SKM-1 treated with dmso at 0.1 percent for 144 hours (cell line): Measurements from ENCODE around the gene IRS4.

ENCODE experiments used
- DNase-seq: peaks from one replicate; lab custom pipeline; 2025; ENCODE audit not compliant: unreplicated experiment; lab: John Stamatoyannopoulos, UW

Gene IRS4

DNA sequence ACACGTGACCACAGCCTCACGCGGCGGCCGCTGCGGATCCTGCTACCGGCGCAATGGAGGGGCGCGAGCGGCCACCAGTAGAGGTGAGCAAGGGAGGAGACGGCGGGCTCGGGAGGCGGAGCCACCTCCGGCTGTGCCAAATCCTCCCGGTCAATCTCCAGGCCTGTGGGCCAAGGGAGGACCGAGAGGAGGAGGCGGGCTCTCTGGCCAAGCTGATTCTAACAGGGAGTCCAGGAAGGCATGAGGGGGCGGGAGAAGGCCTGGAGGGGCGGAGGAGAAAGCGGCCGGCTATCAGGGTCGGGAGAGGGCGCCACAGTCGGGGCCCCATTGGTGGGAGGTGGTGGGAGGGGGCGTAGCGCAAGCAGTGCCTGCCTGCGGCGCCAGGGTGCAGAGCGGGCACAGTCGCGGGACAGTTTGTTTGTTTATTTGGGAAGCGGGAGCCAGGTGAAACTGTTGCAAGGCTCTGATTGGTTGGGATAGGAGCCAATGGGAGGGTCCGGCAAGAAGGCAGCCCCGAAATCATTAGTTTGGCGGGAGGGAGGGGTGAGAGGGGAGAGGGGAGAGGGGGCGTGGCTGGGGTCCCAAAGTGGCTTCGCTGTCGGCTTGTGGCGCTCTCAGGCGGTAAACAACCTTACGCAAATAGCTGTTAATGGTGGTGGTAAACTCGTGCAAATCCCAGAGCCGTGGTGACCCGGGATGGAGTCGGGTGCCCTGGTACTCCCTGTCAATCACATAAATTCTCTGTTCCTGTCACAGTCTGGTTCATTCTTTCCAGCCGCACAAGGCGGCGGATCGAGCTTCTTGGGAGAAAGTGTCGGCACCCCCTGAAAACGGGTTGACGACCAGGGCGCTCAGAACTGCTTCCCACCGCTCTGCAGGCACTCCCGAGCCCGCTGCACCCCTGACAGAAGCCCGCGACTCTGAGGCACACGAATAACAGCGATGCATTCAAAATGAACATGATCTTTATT lies at the start of gene IRS4:
IRS4 (minus strand) TSS at position 55 of the 971 bp plus-strand sequence.
- no peak for DNase-seq

DNA sequence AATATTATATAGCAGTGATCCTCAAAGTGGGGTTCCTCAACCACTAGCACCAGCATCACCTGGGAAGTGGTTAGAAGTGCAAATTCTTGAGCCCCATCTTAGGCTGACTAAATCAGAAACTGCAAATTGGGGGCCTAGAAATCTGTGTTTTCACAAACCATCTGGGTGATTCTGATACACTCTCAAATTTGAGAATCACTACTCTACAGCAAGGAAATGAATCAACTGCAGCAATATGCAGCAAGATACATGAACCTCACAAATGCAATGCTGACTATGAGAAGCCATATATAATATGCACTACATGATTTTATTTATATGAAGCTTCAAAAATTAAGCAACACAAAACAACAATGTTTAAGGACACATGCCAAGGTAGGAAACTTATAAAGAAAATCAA lies 36.2 kb upstream of the IRS4 start:
- DNase-seq: no peak

DNA sequence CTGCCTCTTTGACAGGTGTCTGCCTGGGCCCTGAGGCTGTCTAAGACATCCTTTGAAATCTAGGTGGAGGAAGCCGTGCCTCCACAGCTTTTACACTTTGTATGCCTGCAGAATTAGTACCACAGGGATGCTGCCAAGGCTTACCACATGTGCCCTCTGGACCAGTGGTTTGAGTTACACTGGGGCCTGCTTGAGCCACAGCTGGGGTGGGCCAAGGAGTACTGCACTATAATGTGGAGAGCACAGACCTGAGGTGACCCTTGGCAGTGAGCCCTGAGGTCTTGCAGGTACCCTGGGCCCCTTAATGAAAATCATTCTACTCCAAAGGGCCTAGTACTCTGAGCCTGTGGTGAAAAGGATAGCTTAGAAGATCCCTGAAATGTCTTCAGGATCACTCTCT lies 27.2 kb upstream of the IRS4 start:
- DNase-seq: no peak

DNA sequence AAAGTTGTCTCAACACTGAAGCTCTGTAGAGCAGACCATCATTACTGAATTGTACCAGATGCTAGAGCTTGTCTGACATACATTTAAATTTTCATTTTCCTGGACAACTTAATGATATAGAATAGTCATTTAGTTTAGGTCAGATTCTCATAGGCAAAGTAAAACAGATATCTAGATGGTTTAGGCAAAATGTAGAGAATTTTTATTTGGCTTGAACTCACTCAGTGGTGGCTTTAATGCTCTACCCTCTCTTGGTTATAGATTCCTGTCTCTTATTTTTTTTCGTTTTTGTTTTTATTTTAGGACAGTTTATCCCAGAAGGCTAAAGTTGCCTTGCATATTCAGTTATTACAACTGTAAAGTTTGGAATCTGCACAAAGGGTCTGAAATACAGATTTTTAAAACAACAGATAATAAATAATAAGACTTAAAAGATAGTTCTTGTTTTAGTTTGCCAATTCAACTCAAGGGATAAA lies 4.0 kb upstream of the IRS4 start:
- no peak for DNase-seq

DNA sequence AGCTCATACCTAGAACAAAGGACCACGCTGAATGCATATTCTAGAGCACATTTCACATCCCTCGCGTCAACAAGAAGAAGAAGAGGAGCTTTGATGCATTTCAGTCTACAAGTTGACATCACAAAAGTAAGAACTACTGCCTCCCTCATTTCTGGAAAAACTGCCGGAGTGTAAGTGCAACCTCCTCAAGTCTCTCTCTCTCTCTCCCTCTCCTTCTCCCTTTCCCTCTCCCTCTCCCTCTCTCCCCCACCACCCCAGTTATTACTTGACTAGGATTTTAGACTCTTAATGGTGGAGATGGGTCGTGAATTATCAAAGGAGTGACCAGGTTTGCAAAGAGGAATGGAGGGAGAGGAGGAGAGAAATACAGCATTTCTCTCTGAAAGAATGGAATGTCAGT lies 1.4 kb upstream of the IRS4 start:
- DNase-seq: no peak

DNA sequence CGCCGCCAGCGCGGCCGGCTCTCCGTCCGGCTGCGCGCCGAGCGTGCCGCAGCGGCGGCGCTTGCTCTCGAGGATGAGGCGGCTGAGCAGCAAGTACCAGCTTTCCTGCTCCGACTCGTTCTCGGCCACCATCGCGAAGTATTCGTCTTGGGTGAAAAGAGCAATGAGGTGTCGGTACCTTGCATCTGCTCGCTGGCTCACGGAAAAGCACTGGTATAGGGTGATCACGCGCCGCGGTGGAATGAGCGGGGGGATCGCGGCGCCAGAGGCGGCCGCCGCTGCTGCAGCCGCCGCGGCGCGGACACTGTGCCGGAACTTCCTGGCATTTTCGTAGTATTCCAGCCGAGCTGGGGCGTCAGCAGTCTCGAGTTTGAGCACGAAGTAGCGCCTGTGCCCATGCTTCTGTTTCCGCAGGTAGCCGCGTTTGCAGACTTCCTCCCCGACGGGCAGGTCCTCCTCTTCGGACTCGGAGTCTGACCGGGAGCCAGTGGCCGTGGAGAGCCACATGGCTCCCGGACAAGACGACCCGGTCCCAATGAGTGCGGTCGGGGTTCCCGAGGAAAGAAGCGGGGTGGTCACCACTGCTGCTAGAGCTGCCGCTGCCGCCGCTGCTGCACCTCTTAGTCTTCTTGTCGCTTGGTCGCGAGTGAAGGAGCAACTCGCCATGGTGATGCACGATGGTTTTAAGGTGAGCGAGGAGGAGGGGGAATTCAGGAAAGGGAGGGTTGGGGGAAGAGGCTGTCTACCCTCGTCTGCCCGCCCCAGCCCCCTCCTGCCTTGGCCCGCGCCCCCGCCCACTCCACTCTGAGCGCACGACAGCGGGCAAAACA lies 469 bp downstream of the IRS4 start:
- DNase-seq: no peak

DNA sequence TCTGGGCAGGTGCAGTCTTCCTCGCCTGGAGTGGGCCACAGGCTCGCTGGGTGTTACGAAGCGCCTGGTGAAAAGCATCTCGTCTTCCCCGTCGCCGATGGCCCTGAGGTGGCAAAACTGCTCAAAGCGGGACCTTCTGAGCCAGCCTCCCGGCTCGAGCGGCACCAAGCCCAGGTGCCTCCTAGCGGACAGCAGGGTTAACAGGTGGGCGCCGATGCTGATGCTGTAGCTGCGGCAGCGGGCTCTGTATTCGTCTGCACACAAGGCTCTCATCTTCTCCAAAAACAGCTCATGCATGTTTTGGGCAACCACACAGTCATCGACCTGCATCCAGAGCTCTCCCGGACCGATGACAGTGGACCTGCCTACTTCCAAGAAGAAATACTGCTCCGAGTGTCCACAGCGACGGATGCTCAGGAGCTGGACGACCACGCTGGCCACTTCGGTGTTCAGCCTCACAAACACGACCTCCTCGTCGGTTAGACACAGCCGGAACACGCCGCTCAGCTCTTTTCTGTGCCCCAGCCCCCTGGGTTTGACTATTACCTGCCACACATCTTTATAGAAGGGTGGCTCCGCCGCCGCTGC lies 1.2 kb downstream of the IRS4 start:
- DNase-seq: no peak

DNA sequence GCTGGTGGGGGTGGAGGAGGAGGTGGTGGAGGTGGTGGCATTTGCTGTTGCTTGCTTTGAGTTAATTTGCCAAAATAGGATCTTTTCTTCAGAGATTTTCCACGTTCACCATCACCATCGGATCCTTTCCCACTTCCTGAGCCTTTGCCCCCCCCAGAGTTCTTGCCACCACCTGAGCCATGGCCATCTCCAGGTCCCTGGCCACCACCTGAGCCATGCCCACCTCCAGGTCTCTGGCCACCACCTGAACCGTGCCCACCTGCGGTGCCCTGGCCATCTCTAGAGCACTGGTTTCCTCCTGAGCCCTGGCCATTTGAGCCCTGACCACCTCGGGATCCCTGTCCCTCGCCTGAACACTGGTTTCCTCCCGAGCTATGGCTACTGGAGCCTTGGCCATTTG lies 1.9 kb downstream of the IRS4 start:
- DNase-seq: no peak

DNA sequence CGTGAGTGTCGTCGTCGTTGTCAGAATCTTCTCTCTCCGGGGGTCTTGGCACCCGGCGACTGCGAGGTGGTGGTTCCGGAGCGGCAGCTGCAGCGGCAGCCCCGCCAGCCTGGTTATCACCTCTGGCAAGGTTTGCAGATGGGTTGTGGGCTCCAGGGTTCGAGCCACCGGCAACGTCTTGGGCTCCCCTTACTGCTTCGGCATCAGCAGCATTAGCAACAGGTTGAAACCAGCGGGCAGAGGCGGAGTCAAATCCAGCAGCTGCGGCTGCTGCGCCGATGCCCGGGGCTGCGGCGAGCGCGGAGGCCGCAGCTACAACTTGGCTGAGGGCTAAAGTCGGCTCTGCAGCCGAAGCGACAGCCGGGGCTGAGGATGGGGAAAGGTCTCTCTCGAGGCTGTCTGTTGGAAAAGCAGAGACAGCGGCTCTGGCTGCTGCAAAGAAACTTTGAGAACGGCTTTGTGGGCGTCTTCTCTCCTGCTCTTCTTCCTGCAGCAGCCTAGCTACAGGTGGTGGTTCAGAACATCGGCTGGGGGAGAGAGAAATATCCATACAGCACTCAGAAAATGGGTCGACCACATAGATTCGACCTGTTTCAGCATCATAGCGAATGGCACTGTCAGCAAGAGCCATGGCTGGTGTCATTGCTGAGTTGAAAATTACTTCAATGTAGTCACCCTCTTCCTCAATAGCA lies 3.6 kb downstream of the IRS4 start:
- no peak for DNase-seq

DNA sequence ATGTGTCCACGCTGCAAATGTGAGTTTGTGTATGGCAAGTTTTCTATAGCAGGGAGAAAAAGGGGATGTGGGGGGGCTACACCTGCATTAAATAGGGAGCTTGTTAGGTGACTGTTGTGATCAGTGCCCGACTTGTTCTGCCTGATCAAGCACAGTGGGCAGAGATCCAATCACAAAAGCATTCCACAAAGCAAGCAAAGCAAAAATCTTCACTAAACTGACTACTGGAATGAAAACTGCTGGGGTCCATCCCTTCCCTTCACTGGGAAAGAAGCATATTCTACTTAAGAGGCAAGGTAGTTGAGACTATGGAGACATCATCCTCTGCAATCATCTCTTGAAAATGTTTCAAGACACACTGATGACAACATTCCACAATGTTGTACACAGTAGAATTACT lies 5.2 kb downstream of the IRS4 start:
- DNase-seq: no peak

DNA sequence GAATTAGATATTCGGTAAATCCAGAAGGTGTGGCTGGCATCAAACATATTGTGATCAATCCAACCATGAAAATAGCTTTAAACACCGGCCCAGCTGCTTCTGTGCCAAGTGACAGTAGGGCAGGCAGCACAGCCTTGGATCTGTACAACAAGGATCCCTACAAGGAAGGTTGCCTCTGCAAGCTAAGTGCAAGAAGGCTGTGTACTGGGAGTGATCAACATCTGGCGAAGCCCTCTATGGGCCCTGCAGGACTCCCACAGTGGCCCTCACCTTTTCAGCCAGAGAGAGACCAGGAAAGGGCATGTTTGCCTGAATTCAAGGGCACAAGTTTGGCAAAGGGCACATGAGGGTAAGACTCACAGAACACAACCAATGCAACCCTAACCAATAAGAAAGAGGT lies 9.6 kb downstream of the IRS4 start:
- DNase-seq: no peak

DNA sequence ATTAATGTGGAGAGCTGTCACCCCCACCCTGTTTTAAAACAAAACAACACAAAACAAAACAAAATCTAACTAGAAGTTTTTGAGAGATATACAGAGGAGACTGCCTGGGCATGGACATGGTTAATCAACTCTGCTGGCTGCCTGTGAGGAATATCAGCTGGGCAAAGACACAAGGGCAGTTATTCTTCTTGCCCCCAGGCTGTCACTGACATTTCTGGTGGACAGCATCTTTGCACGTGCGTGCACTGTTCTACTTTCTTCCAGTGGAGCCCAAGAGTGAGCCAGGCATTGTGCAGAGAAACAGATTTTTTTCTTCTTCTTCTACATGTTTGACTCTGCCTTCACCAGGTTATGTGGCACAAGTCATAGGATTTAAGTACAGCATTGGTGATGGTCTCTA lies 13.8 kb downstream of the IRS4 start:
- DNase-seq: no peak

DNA sequence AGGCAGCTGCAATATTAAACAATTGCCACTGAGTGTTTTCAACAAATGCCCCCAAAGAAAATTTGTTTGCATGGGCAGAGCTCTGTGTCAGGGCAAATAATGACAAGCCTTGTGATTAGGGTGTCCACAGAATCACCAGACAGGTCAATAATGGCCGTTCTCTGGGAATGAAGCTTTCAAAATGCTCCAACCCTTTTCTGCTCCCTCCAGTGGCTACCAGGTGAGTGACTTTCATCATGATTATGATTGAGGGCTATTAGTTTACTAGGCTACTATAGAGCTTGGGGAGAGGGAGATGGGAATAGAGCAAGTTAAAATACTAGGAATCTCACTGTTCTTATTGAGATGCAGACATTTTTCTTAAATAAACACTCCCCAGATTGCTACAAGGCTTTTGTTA lies 23.5 kb downstream of the IRS4 start:
- DNase-seq: no peak

DNA sequence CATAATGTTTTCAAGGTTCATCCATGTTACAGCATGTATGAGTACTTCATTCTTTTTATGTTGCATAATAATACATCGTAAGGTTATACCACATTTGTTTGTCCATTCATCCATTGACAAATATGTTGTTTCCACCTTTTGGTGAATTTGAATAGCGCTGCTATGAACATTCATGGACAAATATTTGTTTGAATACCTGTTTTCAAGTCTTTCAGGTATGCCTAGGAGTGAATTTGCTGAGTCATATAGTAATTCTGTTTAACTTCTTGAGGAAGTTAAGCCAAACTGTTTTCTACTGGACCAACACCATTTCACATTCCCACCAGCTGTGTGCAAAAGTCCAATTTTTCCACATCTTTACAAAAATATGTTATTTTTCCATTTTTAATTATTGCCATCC lies 31.5 kb downstream of the IRS4 start:
- DNase-seq: no peak

DNA sequence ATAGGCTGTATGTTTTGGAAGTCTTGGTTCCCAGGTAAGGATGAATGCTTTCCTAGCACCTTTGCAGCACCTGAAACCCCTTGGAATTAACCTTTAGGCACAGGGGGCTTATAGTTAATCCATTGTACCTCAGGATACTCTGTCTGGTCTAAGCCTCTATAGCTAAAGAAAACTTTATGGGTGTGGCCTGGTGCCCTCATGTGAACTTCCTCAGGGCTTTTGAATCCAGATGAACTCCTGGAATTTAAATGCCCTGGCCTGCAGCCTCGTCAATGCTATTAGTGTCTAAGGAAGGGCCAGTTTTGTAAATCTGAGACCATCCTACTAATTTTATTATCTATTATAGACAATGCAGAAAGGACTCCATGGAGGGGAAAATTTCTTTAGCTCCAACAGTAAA lies 33.8 kb downstream of the IRS4 start:
- DNase-seq: no peak

DNA sequence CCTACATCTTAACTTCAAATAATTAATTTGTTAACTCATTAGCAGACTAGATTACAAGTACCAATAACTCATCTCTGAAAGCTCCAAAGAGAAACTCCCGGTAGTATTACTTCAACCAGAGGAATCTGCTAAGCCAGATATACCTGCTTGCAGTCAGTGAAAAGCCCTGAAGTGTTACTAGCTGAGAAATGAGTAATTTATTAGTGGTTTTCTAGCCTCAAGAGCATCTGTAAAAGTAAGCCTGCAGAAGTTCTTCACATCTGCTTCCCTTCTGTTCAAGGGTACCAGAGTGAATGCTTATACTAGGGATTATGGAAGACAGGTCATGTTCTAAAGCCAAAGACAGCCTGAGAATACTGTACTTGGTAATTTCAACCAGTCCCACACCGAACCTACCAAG lies 34.7 kb downstream of the IRS4 start:
- DNase-seq: no peak

DNA sequence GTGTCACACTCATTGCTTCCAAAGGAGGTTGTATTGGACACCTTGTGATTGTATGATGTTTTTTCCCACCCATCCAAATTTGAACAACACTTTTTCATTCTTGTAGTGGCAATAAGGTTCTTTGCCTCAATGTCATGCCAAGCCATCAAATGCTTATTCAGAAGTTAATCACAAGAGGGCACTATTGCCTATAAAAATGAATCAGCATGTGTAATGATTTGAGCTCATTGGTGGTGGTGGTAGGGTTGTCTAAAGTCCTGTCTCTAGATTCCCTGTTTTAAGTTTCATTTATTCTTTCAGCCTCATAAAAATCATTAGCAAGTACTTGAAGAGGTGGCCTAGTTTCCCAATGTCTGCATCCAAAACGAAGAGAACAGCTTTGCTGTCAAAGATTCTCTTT lies 37.0 kb downstream of the IRS4 start:
- peak; percentile 21 for DNase-seq

DNA sequence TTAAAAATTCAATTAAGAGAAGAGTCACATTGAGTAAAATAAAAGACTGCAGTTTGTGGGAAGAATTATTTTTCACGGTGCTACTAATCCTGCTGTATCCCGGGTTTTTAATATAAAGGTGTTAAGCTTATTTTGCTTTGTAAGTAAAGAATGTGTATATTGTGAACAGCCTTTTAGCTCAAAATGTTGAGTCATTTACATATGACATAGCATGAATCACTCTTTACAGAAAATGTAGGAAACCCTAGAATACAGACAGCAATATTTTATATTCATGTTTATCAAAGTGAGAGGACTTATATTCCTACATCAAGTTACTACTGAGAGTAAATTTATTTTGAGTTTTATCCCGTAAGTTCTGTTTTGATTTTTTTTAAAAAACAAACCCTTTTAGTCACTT lies 39.7 kb downstream of the IRS4 start:
- DNase-seq: no peak
